Ectodermal cell (in vitro differentiated cells): ENCODE data around the gene ZNF536.
"Not testable (repeated sequence)": the region's sequence is repeated elsewhere in the genome, so short reads cannot be mapped to it uniquely, and the experiment has no call there.

Experiments
- H3K27ac ChIP-seq: 2 replicates; pipeline ENCODE4 v1.7.0; 2013; ENCODE audit warnings: mild to moderate bottlenecking, low read depth, low read length; ENCODE audit not compliant: insufficient read depth, poor library complexity, severe bottlenecking
- H3K27me3 ChIP-seq: 2 replicates; pipeline ENCODE4 v1.7.0; 2013; ENCODE audit warnings: mild to moderate bottlenecking, low read length; ENCODE audit not compliant: insufficient read depth, control insufficient read depth, poor library complexity, severe bottlenecking
- H3K36me3 ChIP-seq: one replicate; pipeline ENCODE4 v1.7.0; 2013; ENCODE audit warnings: low read length; ENCODE audit not compliant: control insufficient read depth, insufficient read depth
- H3K4me1 ChIP-seq: one replicate; pipeline ENCODE4 v1.7.0; 2013; ENCODE audit warnings: low read length; ENCODE audit not compliant: control insufficient read depth, insufficient read depth
- H3K4me3 ChIP-seq: 2 replicates; pipeline ENCODE4 v1.7.0; 2013; ENCODE audit warnings: low read depth, low read length, control low read depth; ENCODE audit not compliant: insufficient read depth
- H3K9me3 ChIP-seq: 2 replicates; pipeline ENCODE4 v1.7.0; 2013; ENCODE audit warnings: mild to moderate bottlenecking, low read length, moderate library complexity; ENCODE audit not compliant: control insufficient read depth
- WGBS, 2 experiments: methylation state at CpG; one replicate each; pipeline ENCODE4 v1.1.7; 2013; ENCODE audit warnings: missing lambda C conversion rate in 2 of 2; 5-methylcytosine and 5-hydroxymethylcytosine counted together

Gene ZNF536

GRCh38 chr19:30341611-30342201 is 30.5 kb upstream of the ZNF536 start:
- H3K4me1 ChIP-seq: no peaks in the 10 kb centered on the region
- H3K27ac ChIP-seq: no peak overlapping the region
- H3K4me3 ChIP-seq: no peak overlapping the region
- H3K9me3 ChIP-seq: no peaks in the 10 kb centered on the region
- H3K36me3 ChIP-seq: no peaks in the 10 kb centered on the region
- no peaks in the 10 kb centered on the region for H3K27me3 ChIP-seq

- Histone ChIP-seq H3K4me1 (no peaks in the 10 kb centered on the region), H3K27ac (no peak overlapping the region), H3K9me3 (no peaks in the 10 kb centered on the region), H3K4me3 (no peak overlapping the region), H3K36me3 (no peaks in the 10 kb centered on the region), H3K27me3 (no peaks in the 10 kb centered on the region)
- 91 to 95% methylated on average over 3 of the region's 3 CpGs for WGBS, 2 experiments
Observed at GRCh38 chr19:30342901-30343300, 29.3 kb upstream of the ZNF536 start.

- H3K27ac ChIP-seq: no peak overlapping the region
- H3K27me3 ChIP-seq: no peaks in the 10 kb centered on the region
- H3K4me1 ChIP-seq: no peaks in the 10 kb centered on the region
- H3K36me3 ChIP-seq: no peaks in the 10 kb centered on the region
- H3K4me3 ChIP-seq: no peak overlapping the region
- WGBS, 2 experiments: 91% methylated on average over 14 of the region's 14 CpGs
- no peaks in the 10 kb centered on the region for H3K9me3 ChIP-seq
Observed at GRCh38 chr19:30344446-30345425, 27.4 kb upstream of the ZNF536 start.

GRCh38 chr19:30345686-30346085 is 26.5 kb upstream of the ZNF536 start:
- 94 to 95% methylated on average over 8 of the region's 8 CpGs for WGBS, 2 experiments
- no peaks in the 10 kb centered on the region for H3K27me3 ChIP-seq
- H3K9me3 ChIP-seq: no peaks in the 10 kb centered on the region
- H3K27ac ChIP-seq: no peak overlapping the region
- no peaks in the 10 kb centered on the region for H3K36me3 ChIP-seq
- no peaks in the 10 kb centered on the region for H3K4me1 ChIP-seq
- H3K4me3 ChIP-seq: no peak overlapping the region

GRCh38 chr19:30346468-30346867 is 25.7 kb upstream of the ZNF536 start:
- H3K36me3 ChIP-seq, H3K27ac ChIP-seq, H3K4me3 ChIP-seq, H3K27me3 ChIP-seq, H3K4me1 ChIP-seq, H3K9me3 ChIP-seq: not testable (repeated sequence)
- WGBS, 2 experiments: no CpG with 5 or more reads among the region's 1 CpG

GRCh38 chr19:30349131-30349730 is 23.0 kb upstream of the ZNF536 start:
- H3K27me3 ChIP-seq: no peaks in the 10 kb centered on the region
- 62 to 69% methylated on average over 7 of the region's 7 CpGs for WGBS, 2 experiments
- no peak overlapping the region for H3K27ac ChIP-seq
- no peak overlapping the region for H3K4me3 ChIP-seq
- no peaks in the 10 kb centered on the region for H3K9me3 ChIP-seq
- no peaks in the 10 kb centered on the region for H3K4me1 ChIP-seq
- H3K36me3 ChIP-seq: no peaks in the 10 kb centered on the region

GRCh38 chr19:30350692-30351663 is 21.2 kb upstream of the ZNF536 start:
- H3K27ac ChIP-seq: no peak overlapping the region
- no peak overlapping the region for H3K4me3 ChIP-seq
- 80 to 86% methylated on average over 5 to 6 of the region's 7 CpGs for WGBS, 2 experiments
- no peaks in the 10 kb centered on the region for H3K9me3 ChIP-seq
- no peaks in the 10 kb centered on the region for H3K36me3 ChIP-seq
- no peaks in the 10 kb centered on the region for H3K4me1 ChIP-seq
- no peaks in the 10 kb centered on the region for H3K27me3 ChIP-seq

- Histone ChIP-seq H3K9me3 (no peaks in the 10 kb centered on the region), H3K27me3 (no peaks in the 10 kb centered on the region), H3K36me3 (no peaks in the 10 kb centered on the region), H3K27ac (no peak overlapping the region), H3K4me1 (no peaks in the 10 kb centered on the region), H3K4me3 (no peak overlapping the region)
- WGBS, 2 experiments: 79 to 93% methylated on average over 1 of the region's 2 CpGs
Observed at GRCh38 chr19:30351774-30352173, 20.4 kb upstream of the ZNF536 start.

GRCh38 chr19:30353394-30353945 is 18.7 kb upstream of the ZNF536 start:
- Histone ChIP-seq H3K9me3 (no peaks in the 10 kb centered on the region), H3K4me3 (no peak overlapping the region), H3K27ac (no peak overlapping the region), H3K27me3 (no peaks in the 10 kb centered on the region), H3K4me1 (no peaks in the 10 kb centered on the region), H3K36me3 (no peaks in the 10 kb centered on the region)
- WGBS, 2 experiments: 93 to 94% methylated on average over 13 of the region's 13 CpGs
